WERI-Rb-1 (cell line): Measurements from ENCODE around the gene CSRP2.

Experiments used
- DNase-seq: peaks from one replicate; pipeline ENCODE4 v3.0.0-alpha.2; 2020
- H3K27ac ChIP-seq: fragments of 250-450 bp; sonication (Bioruptor Pico); 2 replicates; pipeline ENCODE4 v1.5.1; 2020; ENCODE audit warnings: mild to moderate bottlenecking, moderate library complexity
- H3K27me3 ChIP-seq: fragments of 250-450 bp; sonication (Bioruptor Pico); 2 replicates; pipeline ENCODE4 v1.5.1; 2021; ENCODE audit warnings: mild to moderate bottlenecking, low read depth, moderate library complexity; ENCODE audit not compliant: insufficient read depth, severe bottlenecking
- H3K36me3 ChIP-seq: fragments of 250-450 bp; sonication (Bioruptor Pico); 2 replicates; pipeline ENCODE4 v1.5.1; 2020; ENCODE audit warnings: mild to moderate bottlenecking, moderate library complexity
- H3K4me3 ChIP-seq: 2 replicates; pipeline ENCODE4 v1.5.1; 2011; ENCODE audit warnings: low read depth, mild to moderate bottlenecking, control low read depth, low read length
- H3K9me3 ChIP-seq: fragments of 250-450 bp; sonication (Bioruptor Pico); 2 replicates; pipeline ENCODE4 v1.5.1; 2021; ENCODE audit warnings: mild to moderate bottlenecking, moderate library complexity; ENCODE audit not compliant: severe bottlenecking
- TF ChIP-seq, protein P1 (sequence below): IDR thresholded peaks from 2 replicates; pipeline ENCODE4 v1.5.1; 2011; ENCODE audit warnings: low read depth, mild to moderate bottlenecking, control low read depth, inconsistent platforms, low read length

CSRP2 gene

DNA sequence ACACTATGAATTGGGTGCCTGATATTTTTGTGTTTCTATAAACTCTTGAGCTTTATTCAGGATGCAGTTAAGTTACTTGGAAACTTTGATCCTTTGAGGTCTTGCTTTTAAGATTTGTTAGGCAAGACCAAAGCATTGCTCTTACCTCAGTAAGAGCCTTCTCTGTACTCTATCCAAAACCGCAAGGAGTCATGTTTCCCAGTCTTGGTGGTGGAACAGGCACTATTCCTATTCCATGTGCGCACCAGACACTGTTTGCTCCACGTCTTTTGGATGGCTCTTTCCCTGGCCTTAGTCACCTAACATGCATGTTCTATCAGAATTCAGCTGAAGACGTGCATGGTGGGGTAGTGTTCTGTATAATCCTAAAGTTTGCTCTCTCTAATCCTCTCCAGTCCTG, 23.5 kb downstream of the CSRP2 start:
- H3K27me3 ChIP-seq, result no peaks in the 10 kb centered on the region
- peaks cover 28% of the 10 kb centered on the region for H3K36me3 ChIP-seq
- H3K27ac ChIP-seq, result no peak overlapping the region
- H3K4me3 ChIP-seq, result no peak overlapping the region
- no peak for DNase-seq
- no peaks in the 10 kb centered on the region for H3K9me3 ChIP-seq
- TF ChIP-seq, protein P1, sequence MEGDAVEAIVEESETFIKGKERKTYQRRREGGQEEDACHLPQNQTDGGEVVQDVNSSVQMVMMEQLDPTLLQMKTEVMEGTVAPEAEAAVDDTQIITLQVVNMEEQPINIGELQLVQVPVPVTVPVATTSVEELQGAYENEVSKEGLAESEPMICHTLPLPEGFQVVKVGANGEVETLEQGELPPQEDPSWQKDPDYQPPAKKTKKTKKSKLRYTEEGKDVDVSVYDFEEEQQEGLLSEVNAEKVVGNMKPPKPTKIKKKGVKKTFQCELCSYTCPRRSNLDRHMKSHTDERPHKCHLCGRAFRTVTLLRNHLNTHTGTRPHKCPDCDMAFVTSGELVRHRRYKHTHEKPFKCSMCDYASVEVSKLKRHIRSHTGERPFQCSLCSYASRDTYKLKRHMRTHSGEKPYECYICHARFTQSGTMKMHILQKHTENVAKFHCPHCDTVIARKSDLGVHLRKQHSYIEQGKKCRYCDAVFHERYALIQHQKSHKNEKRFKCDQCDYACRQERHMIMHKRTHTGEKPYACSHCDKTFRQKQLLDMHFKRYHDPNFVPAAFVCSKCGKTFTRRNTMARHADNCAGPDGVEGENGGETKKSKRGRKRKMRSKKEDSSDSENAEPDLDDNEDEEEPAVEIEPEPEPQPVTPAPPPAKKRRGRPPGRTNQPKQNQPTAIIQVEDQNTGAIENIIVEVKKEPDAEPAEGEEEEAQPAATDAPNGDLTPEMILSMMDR, result no peak

DNA sequence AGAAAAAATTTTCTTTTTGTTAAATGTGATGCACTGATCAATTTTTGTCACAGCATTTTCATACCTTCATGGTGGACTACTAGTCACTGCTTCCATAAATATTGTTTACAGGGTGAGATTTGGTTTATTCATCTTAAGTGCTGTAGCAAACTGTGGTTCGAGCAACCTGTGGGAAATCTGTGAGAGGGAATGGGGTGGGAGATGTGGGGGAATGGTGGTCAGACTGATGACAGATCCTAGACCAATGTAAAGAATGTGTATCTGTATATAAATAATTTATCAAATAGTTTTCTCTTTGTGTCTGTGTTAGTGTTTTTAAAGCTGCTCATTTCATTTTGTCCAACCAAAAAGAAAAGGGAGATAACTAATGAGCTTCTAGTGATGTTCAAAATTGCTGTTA, 26.7 kb downstream of the CSRP2 start:
- TF ChIP-seq, protein P1, result no peak
- Histone ChIP-seq H3K9me3 (no peaks in the 10 kb centered on the region), H3K27me3 (no peaks in the 10 kb centered on the region), H3K36me3 (peaks cover 22% of the 10 kb centered on the region), H3K27ac (no peak overlapping the region), H3K4me3 (no peak overlapping the region)
- no peak for DNase-seq

DNA sequence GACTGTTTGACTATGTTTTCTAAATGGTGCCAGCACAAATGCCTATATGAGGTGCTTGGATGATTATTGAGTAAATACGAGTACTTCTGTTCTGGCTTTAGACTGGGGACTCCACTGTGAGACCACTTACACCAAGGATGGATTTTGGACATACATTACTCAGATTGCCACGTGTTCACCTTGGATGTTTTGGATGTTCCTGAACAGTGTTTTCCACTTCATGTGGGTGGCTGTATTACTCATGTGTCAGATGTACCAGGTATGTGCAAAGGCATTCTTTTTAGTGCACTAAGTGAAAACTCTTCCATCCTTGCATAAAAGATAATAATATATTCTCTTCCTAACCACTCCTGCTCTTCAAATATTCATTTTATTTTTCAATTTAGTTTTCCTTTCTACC, 30.7 kb downstream of the CSRP2 start:
- no peak overlapping the region for H3K4me3 ChIP-seq
- TF ChIP-seq, protein P1, result no peak
- no peaks in the 10 kb centered on the region for H3K27me3 ChIP-seq
- peaks cover 13% of the 10 kb centered on the region for H3K36me3 ChIP-seq
- no peak for DNase-seq
- no peaks in the 10 kb centered on the region for H3K9me3 ChIP-seq
- no peak overlapping the region for H3K27ac ChIP-seq

DNA sequence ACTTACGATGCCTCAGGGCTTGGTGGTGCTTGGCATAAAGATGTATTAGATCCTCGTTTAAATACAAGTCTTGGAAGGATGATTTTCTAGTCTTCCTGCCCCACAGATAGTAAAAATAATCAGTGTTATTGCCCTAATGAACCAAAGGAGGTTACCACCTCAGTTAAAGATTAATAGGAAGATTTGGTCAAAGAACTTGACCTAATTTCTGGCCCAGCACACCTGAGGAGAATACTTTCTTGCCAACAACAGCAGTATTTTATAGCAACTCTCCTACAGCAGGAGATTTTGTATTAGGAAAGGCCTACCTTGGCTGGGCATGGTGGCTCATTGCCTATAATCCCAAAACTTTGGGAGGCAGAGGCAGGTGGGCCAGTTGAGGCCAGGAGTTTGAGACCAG, 31.6 kb downstream of the CSRP2 start:
- H3K27me3 ChIP-seq, result no peaks in the 10 kb centered on the region

DNA sequence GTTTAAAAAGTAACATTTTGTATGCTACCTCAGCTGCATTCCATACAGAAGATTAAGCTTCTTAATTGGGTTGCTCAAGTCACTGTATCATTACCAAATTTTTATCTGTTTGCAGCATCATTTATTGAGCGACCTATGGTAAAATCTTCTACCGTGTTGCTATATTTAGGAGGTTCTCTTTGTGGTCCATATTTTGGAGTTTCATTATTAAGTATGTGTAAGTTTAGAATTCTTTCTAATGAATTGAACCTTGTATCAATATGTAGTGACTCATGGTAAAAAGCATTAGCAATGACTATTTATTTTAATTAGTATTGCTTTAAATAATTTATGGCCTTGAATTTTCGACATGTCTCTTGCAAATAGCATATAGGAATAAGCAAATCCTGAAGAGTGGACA, 42.2 kb downstream of the CSRP2 start:
- TF ChIP-seq, protein P1, result no peak
- Histone ChIP-seq H3K4me3 (no peak overlapping the region), H3K27ac (no peak overlapping the region), H3K36me3 (peaks cover 7% of the 10 kb centered on the region), H3K27me3 (no peaks in the 10 kb centered on the region), H3K9me3 (no peaks in the 10 kb centered on the region)
- no peak for DNase-seq

More for the DNA sequence above, 31.6 kb downstream of the CSRP2 start:
- no peak overlapping the region for H3K4me3 ChIP-seq
- TF ChIP-seq, protein P1, result no peak
- no peak overlapping the region for H3K27ac ChIP-seq
- no peaks in the 10 kb centered on the region for H3K9me3 ChIP-seq
- H3K36me3 ChIP-seq, result peaks cover 13% of the 10 kb centered on the region
- DNase-seq, result no peak

DNA sequence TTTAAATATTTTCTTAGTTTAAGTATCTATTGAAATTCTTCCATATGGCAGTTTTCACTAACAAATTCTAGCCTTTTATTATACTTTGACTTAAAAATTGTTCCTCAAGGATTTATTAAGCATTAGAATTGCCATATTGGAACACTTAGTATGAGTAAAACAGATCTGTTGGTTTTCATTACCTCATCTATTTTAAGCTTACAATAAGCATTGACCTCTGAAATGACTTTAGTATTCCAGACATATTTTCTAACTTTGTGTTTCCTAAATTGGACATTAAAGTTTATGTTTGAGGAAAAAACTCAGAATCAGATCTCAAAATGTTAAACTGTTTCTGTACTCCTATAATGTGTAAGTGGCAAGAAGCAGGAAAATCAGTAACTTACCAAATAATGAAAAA, 48.4 kb downstream of the CSRP2 start:
- Histone ChIP-seq H3K36me3 (peaks cover 18% of the 10 kb centered on the region), H3K9me3 (no peaks in the 10 kb centered on the region), H3K27ac (no peak overlapping the region), H3K4me3 (no peak overlapping the region), H3K27me3 (no peaks in the 10 kb centered on the region)
- TF ChIP-seq, protein P1, result no peak
- no peak for DNase-seq
